ENCODE measurements around the gene WRAP73.

Gene WRAP73

DNA sequence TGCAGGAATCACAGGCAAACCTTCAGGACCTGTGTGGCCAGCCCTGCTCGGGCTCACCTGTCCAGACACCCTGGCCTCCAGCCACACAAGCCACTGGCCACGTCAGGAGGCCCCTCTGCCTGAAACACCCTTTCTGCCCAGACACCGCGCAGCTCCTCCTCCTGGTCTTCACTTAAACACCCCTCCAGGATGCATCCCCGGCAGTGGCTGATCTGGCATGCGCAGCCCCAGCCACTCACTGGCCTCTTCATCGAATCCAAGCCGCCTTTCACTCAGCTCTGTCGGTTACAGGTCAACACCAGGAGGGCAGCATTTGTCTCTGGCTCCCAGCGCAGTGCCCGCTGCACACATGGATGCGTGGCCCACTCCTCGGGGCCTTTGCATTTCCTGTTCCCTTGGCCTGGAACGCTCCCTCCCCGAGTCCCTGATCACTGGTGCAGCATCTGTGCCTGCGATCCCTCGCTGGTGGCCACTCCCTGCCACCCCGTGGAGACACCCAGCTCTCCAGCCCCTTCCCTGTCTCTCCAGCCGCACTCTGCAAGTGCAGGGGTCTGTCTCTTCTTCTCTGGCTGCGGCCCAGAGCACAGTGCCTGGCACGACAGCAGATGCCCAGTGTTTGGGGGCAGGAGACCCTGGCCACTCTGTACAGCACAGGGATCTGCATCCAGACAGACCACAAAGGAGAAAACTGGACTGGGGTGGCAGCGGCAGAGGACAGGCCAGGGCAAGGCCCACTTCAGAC, 15.7 kb downstream of the WRAP73 start:
- DNase-seq (ENCODE audit: low read depth), result no peak
- H3K4me3 ChIP-seq (ENCODE audit: low read depth, low read length), result no peak overlapping the region
- TF ChIP-seq CTCF (IDR thresholded peaks at IDR 0.05; ENCODE audit: low read depth, low read length, missing control alignments), result no peak

GRCh38 chr1:3633344-3634058, 16.4 kb downstream of the WRAP73 start:
- no peak for TF ChIP-seq CTCF (IDR thresholded peaks at IDR 0.05; ENCODE audit: low read depth, low read length, missing control alignments)
- no peak for DNase-seq (ENCODE audit: low read depth)

DNA sequence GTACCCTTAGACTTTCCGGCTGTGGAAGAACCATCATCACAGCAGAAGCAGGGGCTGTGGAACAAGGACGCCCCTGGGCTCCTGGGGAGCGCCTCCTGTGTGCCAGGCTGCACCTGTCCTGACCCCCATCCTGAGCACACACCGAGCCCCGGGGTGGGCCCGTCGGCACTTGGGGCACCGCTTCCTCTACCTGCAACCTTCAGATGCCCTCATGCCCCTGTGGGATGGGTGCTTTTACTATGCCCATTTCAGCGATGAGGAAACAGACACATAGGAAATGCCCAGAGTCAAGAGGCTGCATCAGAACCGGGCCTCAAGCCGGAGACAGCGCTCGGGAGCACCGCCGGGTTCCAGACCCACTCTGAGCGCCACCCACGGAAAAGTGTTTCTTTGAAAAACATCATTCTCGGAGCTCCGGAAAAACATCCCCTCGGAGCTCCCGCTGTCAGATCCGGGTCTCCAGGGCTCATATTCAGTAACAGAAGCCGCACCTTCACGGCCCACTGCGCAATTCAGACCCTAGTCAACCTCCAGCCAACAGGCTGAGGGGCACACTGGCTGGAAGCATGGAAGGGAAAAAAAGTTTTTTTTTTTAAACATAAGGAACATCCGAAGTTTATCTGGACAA, 17.1 kb downstream of the WRAP73 start:
- DNase-seq (ENCODE audit: low read depth), result no peak
- H3K4me3 ChIP-seq (ENCODE audit: low read depth, low read length), result no peak overlapping the region
- TF ChIP-seq CTCF (IDR thresholded peaks at IDR 0.05; ENCODE audit: low read depth, low read length, missing control alignments), result no peak

More at GRCh38 chr1:3633344-3634058, 16.4 kb downstream of the WRAP73 start:
- H3K4me3 ChIP-seq (ENCODE audit: low read depth, low read length), result no peak overlapping the region

DNA sequence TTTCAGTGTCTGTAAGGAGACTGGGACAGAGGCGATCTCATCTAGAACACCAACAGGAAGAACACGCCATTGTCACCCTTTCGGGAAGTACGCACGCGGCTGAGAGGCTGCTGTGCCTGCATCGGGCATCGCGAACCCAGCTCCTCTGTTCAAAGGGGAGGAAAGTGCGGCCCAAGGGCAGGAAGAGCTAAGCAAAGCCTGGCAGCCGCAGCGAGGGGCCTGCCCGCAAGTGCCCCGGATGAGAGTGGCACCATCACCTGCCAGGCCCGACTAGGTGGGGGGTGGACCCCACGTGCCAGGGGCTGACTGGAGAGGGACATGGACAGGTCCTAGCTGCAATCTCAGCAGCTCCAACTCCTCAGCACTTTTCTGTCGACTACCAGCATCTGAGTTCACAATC, 17.6 kb downstream of the WRAP73 start:
- no peak for TF ChIP-seq CTCF (IDR thresholded peaks at IDR 0.05; ENCODE audit: low read depth, low read length, missing control alignments)
- H3K4me3 ChIP-seq (ENCODE audit: low read depth, low read length), result no peak overlapping the region
- no peak for DNase-seq (ENCODE audit: low read depth)

GRCh38 chr1:3631320-3632260, 18.3 kb downstream of the WRAP73 start:
- no peak for TF ChIP-seq CTCF (IDR thresholded peaks at IDR 0.05; ENCODE audit: low read depth, low read length, missing control alignments)
- H3K4me3 ChIP-seq (ENCODE audit: low read depth, low read length), result no peak overlapping the region
- DNase-seq (ENCODE audit: low read depth), result no peak

GRCh38 chr1:3630914-3631313, 19.0 kb downstream of the WRAP73 start:
- no peak overlapping the region for H3K4me3 ChIP-seq (ENCODE audit: low read depth, low read length)
- no peak for DNase-seq (ENCODE audit: low read depth)
- no peak for TF ChIP-seq CTCF (IDR thresholded peaks at IDR 0.05; ENCODE audit: low read depth, low read length, missing control alignments)

Measured in GM12864 (cell line).